GM11168 (cell line): ENCODE data around the gene SKI.

Experiments used
- in situ Hi-C: fragments of 300-500 bp; cut with MboI; formaldehyde crosslinking; loops from one replicate; pipeline ENCODE4 v1.12.0; 2022; ENCODE audit warnings: low sequenced_read_pairs; ENCODE audit not compliant: unreplicated experiment

The SKI gene

GRCh38 chr1:2297246-2298011, 69.3 kb downstream of the SKI start:
- in situ Hi-C loops = no loop called here

- in situ Hi-C loops = no loop called here
Observed at GRCh38 chr1:2298685-2299084, 70.6 kb downstream of the SKI start.

GRCh38 chr1:2299131-2299627, 71.1 kb downstream of the SKI start:
- in situ Hi-C loops = no loop called here

GRCh38 chr1:2300004-2300771, 72.1 kb downstream of the SKI start:
- in situ Hi-C loops = loop anchor here (25.0 kb wide), 1 partner anchor 88 kb away; no protein-coding TSS in a partner anchor

GRCh38 chr1:2300851-2301606, 72.9 kb downstream of the SKI start:
- in situ Hi-C loops = loop anchor here (25.0 kb wide), 1 partner anchor 89 kb away; no protein-coding TSS in a partner anchor

- in situ Hi-C loops = loop anchor here (25.0 kb wide), 1 partner anchor 89 kb away; no protein-coding TSS in a partner anchor
Observed at GRCh38 chr1:2301607-2302291, 73.6 kb downstream of the SKI start.

GRCh38 chr1:2302292-2302925, 74.3 kb downstream of the SKI start:
- in situ Hi-C loops = loop anchor here (25.0 kb wide), 1 partner anchor 90 kb away; no protein-coding TSS in a partner anchor

GRCh38 chr1:2303016-2303775, 75.1 kb downstream of the SKI start:
- in situ Hi-C loops = loop anchor here (25.0 kb wide), 1 partner anchor 91 kb away; no protein-coding TSS in a partner anchor

- in situ Hi-C loops = loop anchor here (25.0 kb wide), 1 partner anchor 91 kb away; no protein-coding TSS in a partner anchor
Observed at GRCh38 chr1:2303781-2304180, 75.7 kb downstream of the SKI start.

- in situ Hi-C loops = loop anchor here (25.0 kb wide), 1 partner anchor 92 kb away; no protein-coding TSS in a partner anchor
Observed at GRCh38 chr1:2304282-2304681, 76.2 kb downstream of the SKI start.

GRCh38 chr1:2304921-2305681, 77.0 kb downstream of the SKI start:
- in situ Hi-C loops = loop anchor here (25.0 kb wide), 1 partner anchor 93 kb away; no protein-coding TSS in a partner anchor

GRCh38 chr1:2306151-2306978, 78.2 kb downstream of the SKI start:
- in situ Hi-C loops = loop anchor here (25.0 kb wide), 1 partner anchor 94 kb away; no protein-coding TSS in a partner anchor

GRCh38 chr1:2307064-2307605, 79.0 kb downstream of the SKI start:
- in situ Hi-C loops = loop anchor here (25.0 kb wide), 1 partner anchor 95 kb away; no protein-coding TSS in a partner anchor

GRCh38 chr1:2307972-2308371, 79.9 kb downstream of the SKI start:
- in situ Hi-C loops = loop anchor here (25.0 kb wide), 1 partner anchor 96 kb away; no protein-coding TSS in a partner anchor

GRCh38 chr1:2308844-2309243, 80.7 kb downstream of the SKI start:
- in situ Hi-C loops = loop anchor here (25.0 kb wide), 1 partner anchor 97 kb away; no protein-coding TSS in a partner anchor
